MM.1S (cell line): Measurements from ENCODE around the gene ABHD18.
"Not testable (repeated sequence)": the region's sequence is repeated elsewhere in the genome, so short reads cannot be mapped to it uniquely, and the experiment has no call there.

ENCODE experiments used
- DNase-seq: peaks from one replicate; pipeline ENCODE4 v3.0.0-alpha.2; 2015
- H2AFZ ChIP-seq: fragments of 300-600 bp; sonication (generic); 2 replicates; pipeline ENCODE4 v1.6.0; 2016; ENCODE audit warnings: antibody characterized with exemption, low read length
- H3F3A ChIP-seq: fragments of 300-600 bp; sonication (generic); 2 replicates; pipeline ENCODE4 v1.6.1; 2016; ENCODE audit warnings: mild to moderate bottlenecking, antibody characterized with exemption, low read length, moderate library complexity, mixed read lengths; ENCODE audit not compliant: insufficient read depth
- H3K27ac ChIP-seq: fragments of 300-600 bp; sonication (generic); 2 replicates; pipeline ENCODE4 v1.5.1; 2016; ENCODE audit warnings: mild to moderate bottlenecking, low read length
- H3K27me3 ChIP-seq: fragments of 300-600 bp; sonication (generic); replicated peaks from 2 replicates; pipeline ENCODE4 v1.6.0; 2016; ENCODE audit warnings: low read length; ENCODE audit not compliant: insufficient read depth
- H3K36me3 ChIP-seq: fragments of 300-600 bp; sonication (generic); replicated peaks from 2 replicates; pipeline ENCODE4 v1.6.1; 2016; ENCODE audit warnings: mild to moderate bottlenecking, low read length, mixed read lengths; ENCODE audit not compliant: insufficient read depth
- H3K4me1 ChIP-seq: fragments of 300-600 bp; sonication (generic); 2 replicates; pipeline ENCODE4 v1.6.1; 2016; ENCODE audit warnings: low read length, mixed read lengths
- H3K4me2 ChIP-seq: fragments of 300-600 bp; sonication (generic); 2 replicates; pipeline ENCODE4 v1.6.0; 2016; ENCODE audit warnings: low read depth, low read length
- H3K4me3 ChIP-seq: fragments of 300-600 bp; sonication (generic); 2 replicates; pipeline ENCODE4 v1.5.1; 2016; ENCODE audit warnings: low read length, mixed read lengths
- H3K79me2 ChIP-seq: fragments of 300-600 bp; sonication (generic); 2 replicates; pipeline ENCODE4 v1.6.1; 2016; ENCODE audit warnings: mixed run types, low read length, mixed read lengths
- H3K9ac ChIP-seq: fragments of 300-600 bp; sonication (generic); 2 replicates; pipeline ENCODE4 v1.6.1; 2016; ENCODE audit warnings: low read length, mixed read lengths
- H3K9me2 ChIP-seq: fragments of 300-600 bp; sonication (generic); replicated peaks from 2 replicates; pipeline ENCODE4 v1.6.1; 2016; ENCODE audit warnings: mild to moderate bottlenecking, low read length, mixed read lengths; ENCODE audit not compliant: insufficient read depth
- H3K9me3 ChIP-seq: fragments of 300-600 bp; sonication (generic); replicated peaks from 2 replicates; pipeline ENCODE4 v1.6.1; 2016; ENCODE audit warnings: mild to moderate bottlenecking, low read length, mixed read lengths; ENCODE audit not compliant: insufficient read depth
- H4K20me1 ChIP-seq: fragments of 300-600 bp; sonication (generic); 2 replicates; pipeline ENCODE4 v1.6.1; 2016; ENCODE audit warnings: mild to moderate bottlenecking, low read length, moderate library complexity, mixed read lengths; ENCODE audit not compliant: insufficient read depth
- EZH2 ChIP-seq: fragments of 300-600 bp; sonication (generic); optimal IDR thresholded peaks from 2 replicates; pipeline ENCODE3; 2017; ENCODE audit warnings: low read depth, mild to moderate bottlenecking, antibody characterized with exemption, low read length, mixed read lengths
- EZH2phosphoT487 ChIP-seq: fragments of 300-600 bp; sonication (generic); IDR thresholded peaks from 2 replicates; pipeline ENCODE4 v1.6.1; 2018; ENCODE audit warnings: antibody characterized with exemption, low read length
- TF ChIP-seq, protein P1 (sequence below): fragments of 300-600 bp; sonication (generic); IDR thresholded peaks from 2 replicates; pipeline ENCODE4 v1.5.1; 2016; ENCODE audit warnings: antibody characterized with exemption, low read length, mixed read lengths

ABHD18 gene

GRCh38 chr4:128031756-128032384 is 66.7 kb downstream of the ABHD18 start:
- H3K27me3 ChIP-seq: no peaks in the 10 kb centered on the region
- H3K9ac ChIP-seq: no peak overlapping the region
- H3K4me2 ChIP-seq: no peak overlapping the region
- H3K4me3 ChIP-seq: no peak overlapping the region
- H3K9me2 ChIP-seq: no peaks in the 10 kb centered on the region
- H3K36me3 ChIP-seq: no peaks in the 10 kb centered on the region
- no peaks in the 10 kb centered on the region for H3F3A ChIP-seq
- DNase-seq: no peak
- H2AFZ ChIP-seq: no peak overlapping the region
- no peak overlapping the region for H3K27ac ChIP-seq
- TF ChIP-seq EZH2: no peak
- no peaks in the 10 kb centered on the region for H3K4me1 ChIP-seq
- H3K79me2 ChIP-seq: no peaks in the 10 kb centered on the region
- no peaks in the 10 kb centered on the region for H4K20me1 ChIP-seq
- no peaks in the 10 kb centered on the region for H3K9me3 ChIP-seq

- H3F3A ChIP-seq: no peaks in the 10 kb centered on the region
- no peaks in the 10 kb centered on the region for H3K27me3 ChIP-seq
- no peak overlapping the region for H3K4me3 ChIP-seq
- H3K9me2 ChIP-seq: no peaks in the 10 kb centered on the region
- TF ChIP-seq EZH2phosphoT487: no peak
- TF ChIP-seq EZH2: no peak
- TF ChIP-seq, protein P1, sequence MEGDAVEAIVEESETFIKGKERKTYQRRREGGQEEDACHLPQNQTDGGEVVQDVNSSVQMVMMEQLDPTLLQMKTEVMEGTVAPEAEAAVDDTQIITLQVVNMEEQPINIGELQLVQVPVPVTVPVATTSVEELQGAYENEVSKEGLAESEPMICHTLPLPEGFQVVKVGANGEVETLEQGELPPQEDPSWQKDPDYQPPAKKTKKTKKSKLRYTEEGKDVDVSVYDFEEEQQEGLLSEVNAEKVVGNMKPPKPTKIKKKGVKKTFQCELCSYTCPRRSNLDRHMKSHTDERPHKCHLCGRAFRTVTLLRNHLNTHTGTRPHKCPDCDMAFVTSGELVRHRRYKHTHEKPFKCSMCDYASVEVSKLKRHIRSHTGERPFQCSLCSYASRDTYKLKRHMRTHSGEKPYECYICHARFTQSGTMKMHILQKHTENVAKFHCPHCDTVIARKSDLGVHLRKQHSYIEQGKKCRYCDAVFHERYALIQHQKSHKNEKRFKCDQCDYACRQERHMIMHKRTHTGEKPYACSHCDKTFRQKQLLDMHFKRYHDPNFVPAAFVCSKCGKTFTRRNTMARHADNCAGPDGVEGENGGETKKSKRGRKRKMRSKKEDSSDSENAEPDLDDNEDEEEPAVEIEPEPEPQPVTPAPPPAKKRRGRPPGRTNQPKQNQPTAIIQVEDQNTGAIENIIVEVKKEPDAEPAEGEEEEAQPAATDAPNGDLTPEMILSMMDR: no peak
- no peak overlapping the region for H3K27ac ChIP-seq
- H3K4me1 ChIP-seq: no peaks in the 10 kb centered on the region
- no peak overlapping the region for H3K9ac ChIP-seq
- no peak overlapping the region for H3K4me2 ChIP-seq
- no peaks in the 10 kb centered on the region for H3K79me2 ChIP-seq
- H3K36me3 ChIP-seq: no peaks in the 10 kb centered on the region
- DNase-seq: no peak
- H3K9me3 ChIP-seq: no peaks in the 10 kb centered on the region
- H2AFZ ChIP-seq: no peak overlapping the region
- no peaks in the 10 kb centered on the region for H4K20me1 ChIP-seq
These were observed 74.4 kb downstream of the ABHD18 start for GRCh38 chr4:128039568-128039967.

DNA sequence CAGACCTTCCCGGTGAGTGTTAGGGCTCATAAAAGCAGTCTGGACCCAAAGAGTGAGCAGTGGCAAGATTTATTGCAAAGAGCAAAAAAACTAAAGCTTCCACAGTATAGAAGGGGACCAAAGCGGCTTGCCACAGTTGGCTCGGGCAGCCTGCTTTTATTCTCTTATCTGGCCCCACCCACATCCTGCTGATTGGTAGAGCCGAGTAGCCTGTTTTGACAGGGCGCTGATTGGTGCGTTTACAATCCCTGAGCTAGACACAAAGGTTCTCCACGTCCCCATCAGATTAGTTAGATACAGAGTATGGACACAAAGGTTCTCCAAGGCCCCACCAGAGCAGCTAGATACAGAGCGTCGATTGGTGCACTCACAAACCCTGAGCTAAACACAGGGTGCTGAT is 81.8 kb downstream of the ABHD18 start:
- not testable (repeated sequence) for H3K4me1 ChIP-seq, H3K4me3 ChIP-seq, H3F3A ChIP-seq, H4K20me1 ChIP-seq, H3K79me2 ChIP-seq, DNase-seq, H3K36me3 ChIP-seq, H2AFZ ChIP-seq, H3K27ac ChIP-seq, H3K9me3 ChIP-seq, H3K9ac ChIP-seq, H3K4me2 ChIP-seq, H3K9me2 ChIP-seq, H3K27me3 ChIP-seq

DNA sequence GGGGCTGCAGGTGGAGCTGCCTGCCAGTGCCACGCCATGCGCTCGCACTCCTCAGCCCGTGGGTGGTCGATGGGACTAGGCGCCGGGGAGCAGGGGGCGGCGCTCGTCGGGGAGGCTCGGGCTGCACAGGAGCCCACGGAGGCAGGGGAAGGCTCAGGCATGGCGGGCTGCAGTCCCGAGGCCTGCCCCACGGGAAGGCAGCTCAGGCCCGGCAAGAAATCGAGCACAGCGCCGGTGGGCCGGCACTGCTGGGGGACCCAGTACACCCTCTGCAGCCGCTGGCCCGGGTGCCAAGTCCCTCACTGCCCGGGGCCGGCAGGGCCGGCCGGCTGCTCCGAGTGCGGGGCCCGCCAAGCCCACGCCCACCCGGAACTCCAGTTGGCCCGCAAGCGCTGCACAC is 82.3 kb downstream of the ABHD18 start:
- not testable (repeated sequence) for H3K9ac ChIP-seq, H4K20me1 ChIP-seq, H2AFZ ChIP-seq, H3K27ac ChIP-seq, H3K4me2 ChIP-seq, H3K4me1 ChIP-seq, H3K79me2 ChIP-seq, H3K27me3 ChIP-seq, H3F3A ChIP-seq, H3K4me3 ChIP-seq, DNase-seq, H3K9me2 ChIP-seq, H3K9me3 ChIP-seq, H3K36me3 ChIP-seq

- not testable (repeated sequence) for H3K36me3 ChIP-seq, H3K4me1 ChIP-seq, H3K9ac ChIP-seq, H3K79me2 ChIP-seq, H4K20me1 ChIP-seq, H3K4me3 ChIP-seq, H3F3A ChIP-seq, DNase-seq, H2AFZ ChIP-seq, H3K27ac ChIP-seq, H3K4me2 ChIP-seq, H3K9me2 ChIP-seq, H3K27me3 ChIP-seq, H3K9me3 ChIP-seq
These were observed 86.0 kb downstream of the ABHD18 start for GRCh38 chr4:128051229-128051628.

DNA sequence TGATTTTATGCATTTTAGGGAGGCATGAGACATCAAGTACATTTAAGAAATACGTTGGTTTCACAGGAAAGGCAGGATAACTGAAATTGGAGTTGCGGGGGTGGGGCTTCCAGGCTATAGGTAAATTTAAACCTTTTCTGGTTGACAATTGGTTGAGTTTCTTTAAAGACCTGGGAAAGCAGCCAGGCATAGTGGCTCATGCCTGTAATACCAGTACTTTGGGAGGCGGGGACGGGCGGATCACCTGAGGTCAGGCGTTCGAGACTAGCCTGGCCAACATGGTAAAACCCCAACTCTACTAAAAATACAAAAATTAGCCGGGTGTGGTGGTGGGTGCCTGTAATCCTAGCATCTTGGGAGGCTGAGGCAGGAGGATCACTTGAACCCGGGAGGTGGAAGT is 89.7 kb downstream of the ABHD18 start:
- not testable (repeated sequence) for H3K4me3 ChIP-seq, H3K9ac ChIP-seq, H3K4me1 ChIP-seq, H3K27me3 ChIP-seq, H3F3A ChIP-seq, DNase-seq, H3K9me2 ChIP-seq, H3K4me2 ChIP-seq, H3K36me3 ChIP-seq, H3K79me2 ChIP-seq, H3K27ac ChIP-seq, H2AFZ ChIP-seq, H4K20me1 ChIP-seq, H3K9me3 ChIP-seq

GRCh38 chr4:128055441-128056206 is 90.4 kb downstream of the ABHD18 start:
- not testable (repeated sequence) for H3K9me3 ChIP-seq, H3K9ac ChIP-seq, DNase-seq, H3K4me1 ChIP-seq, H3K36me3 ChIP-seq, H3K27ac ChIP-seq, H3K27me3 ChIP-seq, H3F3A ChIP-seq, H4K20me1 ChIP-seq, H3K79me2 ChIP-seq, H3K4me2 ChIP-seq, H3K9me2 ChIP-seq, H2AFZ ChIP-seq, H3K4me3 ChIP-seq
